B cell (primary cell): ENCODE measurements around the gene ASCL5.

Experiments used
- EZH2 ChIP-seq: IDR thresholded peaks from 2 replicates; pipeline ENCODE4 v1.6.1; 2012; ENCODE audit warnings: borderline replicate concordance, low read depth, mild to moderate bottlenecking, moderate library complexity, low read length; ENCODE audit not compliant: insufficient read depth, poor library complexity, severe bottlenecking
- TF ChIP-seq, protein P1 (sequence below): fragments of 200-600 bp; IDR thresholded peaks from one replicate; pipeline ENCODE4 v1.8.0; 2022; ENCODE audit warnings: antibody characterized with exemption, mild to moderate bottlenecking

- TF ChIP-seq, protein P1, sequence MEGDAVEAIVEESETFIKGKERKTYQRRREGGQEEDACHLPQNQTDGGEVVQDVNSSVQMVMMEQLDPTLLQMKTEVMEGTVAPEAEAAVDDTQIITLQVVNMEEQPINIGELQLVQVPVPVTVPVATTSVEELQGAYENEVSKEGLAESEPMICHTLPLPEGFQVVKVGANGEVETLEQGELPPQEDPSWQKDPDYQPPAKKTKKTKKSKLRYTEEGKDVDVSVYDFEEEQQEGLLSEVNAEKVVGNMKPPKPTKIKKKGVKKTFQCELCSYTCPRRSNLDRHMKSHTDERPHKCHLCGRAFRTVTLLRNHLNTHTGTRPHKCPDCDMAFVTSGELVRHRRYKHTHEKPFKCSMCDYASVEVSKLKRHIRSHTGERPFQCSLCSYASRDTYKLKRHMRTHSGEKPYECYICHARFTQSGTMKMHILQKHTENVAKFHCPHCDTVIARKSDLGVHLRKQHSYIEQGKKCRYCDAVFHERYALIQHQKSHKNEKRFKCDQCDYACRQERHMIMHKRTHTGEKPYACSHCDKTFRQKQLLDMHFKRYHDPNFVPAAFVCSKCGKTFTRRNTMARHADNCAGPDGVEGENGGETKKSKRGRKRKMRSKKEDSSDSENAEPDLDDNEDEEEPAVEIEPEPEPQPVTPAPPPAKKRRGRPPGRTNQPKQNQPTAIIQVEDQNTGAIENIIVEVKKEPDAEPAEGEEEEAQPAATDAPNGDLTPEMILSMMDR, result no peak
- no peak for TF ChIP-seq EZH2
Measured at GRCh38 chr1:201092738-201093137, 34.2 kb downstream of the ASCL5 start.
